ENCODE measurements around the gene BCL11B. TPM values are rescaled to one million over a fixed set of nuclear protein-coding genes. Genes with fewer than 3 reads are reported as not detected.

The BCL11B gene
- total RNA-seq, 1 experiment from 2014 or later = 0.05 TPM

DNA sequence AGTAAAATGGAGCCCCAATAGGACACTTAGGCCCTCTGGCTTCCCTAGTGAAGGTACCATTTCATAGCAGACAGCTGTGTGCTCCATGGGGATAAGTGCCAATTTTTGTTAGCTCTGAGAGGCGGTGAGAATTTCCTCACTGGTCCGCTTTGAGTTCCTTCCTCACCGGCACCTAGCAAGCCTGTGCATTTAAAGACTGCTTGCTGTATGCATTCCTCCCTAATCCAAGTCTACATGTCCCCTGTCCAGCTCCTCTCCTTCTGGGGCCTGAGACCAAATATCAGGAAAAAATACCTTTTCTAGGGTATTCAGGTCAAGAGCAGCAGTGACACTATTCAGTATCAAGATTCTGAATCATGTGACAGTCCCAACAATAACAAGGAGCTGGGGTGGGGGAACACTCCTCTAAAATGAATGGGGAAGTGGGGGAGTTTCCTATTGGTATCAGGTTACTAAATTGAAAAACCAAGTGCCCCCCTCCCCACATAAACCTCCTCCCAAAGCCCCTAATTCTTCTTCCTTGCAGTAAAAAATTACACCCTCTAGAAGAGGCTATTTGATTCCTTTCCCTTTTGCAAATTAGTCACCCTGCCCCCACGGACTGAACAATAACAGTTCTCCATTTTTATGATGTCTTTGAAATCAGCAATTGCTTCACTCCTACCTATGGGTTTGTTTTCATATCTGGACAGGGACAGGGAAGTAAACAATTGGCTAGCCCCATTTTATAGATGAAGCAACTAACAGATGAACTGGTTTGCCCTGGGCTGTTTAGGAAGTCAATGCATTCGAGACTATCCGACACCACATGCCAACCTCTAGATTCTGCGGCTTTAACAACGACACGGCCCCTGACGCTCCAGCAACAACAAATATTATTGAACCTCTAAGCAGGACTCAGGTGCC, 28.9 kb downstream of the BCL11B start:
- Mint-ChIP-seq H3K4me1 (ENCODE audit: low read depth, unreplicated experiment) (no peaks in the 10 kb centered on the region), H3K4me3 (ENCODE audit: unreplicated experiment) (no peak overlapping the region), H3K36me3 (ENCODE audit: insufficient read depth, unreplicated experiment) (no peaks in the 10 kb centered on the region), H3K27me3 (ENCODE audit: insufficient read depth, unreplicated experiment) (peaks cover 17% of the 10 kb centered on the region), H3K9me3 (ENCODE audit: unreplicated experiment) (no peaks in the 10 kb centered on the region), H3K27ac (ENCODE audit: unreplicated experiment) (no peak overlapping the region)
- TF ChIP-seq, protein P1, sequence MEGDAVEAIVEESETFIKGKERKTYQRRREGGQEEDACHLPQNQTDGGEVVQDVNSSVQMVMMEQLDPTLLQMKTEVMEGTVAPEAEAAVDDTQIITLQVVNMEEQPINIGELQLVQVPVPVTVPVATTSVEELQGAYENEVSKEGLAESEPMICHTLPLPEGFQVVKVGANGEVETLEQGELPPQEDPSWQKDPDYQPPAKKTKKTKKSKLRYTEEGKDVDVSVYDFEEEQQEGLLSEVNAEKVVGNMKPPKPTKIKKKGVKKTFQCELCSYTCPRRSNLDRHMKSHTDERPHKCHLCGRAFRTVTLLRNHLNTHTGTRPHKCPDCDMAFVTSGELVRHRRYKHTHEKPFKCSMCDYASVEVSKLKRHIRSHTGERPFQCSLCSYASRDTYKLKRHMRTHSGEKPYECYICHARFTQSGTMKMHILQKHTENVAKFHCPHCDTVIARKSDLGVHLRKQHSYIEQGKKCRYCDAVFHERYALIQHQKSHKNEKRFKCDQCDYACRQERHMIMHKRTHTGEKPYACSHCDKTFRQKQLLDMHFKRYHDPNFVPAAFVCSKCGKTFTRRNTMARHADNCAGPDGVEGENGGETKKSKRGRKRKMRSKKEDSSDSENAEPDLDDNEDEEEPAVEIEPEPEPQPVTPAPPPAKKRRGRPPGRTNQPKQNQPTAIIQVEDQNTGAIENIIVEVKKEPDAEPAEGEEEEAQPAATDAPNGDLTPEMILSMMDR (IDR thresholded peaks at IDR 0.05; ENCODE audit: insufficient read depth in 1 of 2, low read depth in 1 of 2, low read length in 1 of 2, severe bottlenecking in 1 of 2, unreplicated experiment in 1 of 2) = no peak
- H3K27me3 ChIP-seq (replicated peaks; ENCODE audit: control insufficient read depth, insufficient read depth, low read length) = no peaks in the 10 kb centered on the region
- no peaks in the 10 kb centered on the region for H3K36me3 ChIP-seq (ENCODE audit: control insufficient read depth, insufficient read depth, low read length)
- no peaks in the 10 kb centered on the region for H3K4me1 ChIP-seq
- BruUV-seq (replicated peaks) = no TSS peak
- intact Hi-C loops (cut with micrococcal nuclease; ENCODE audit: unreplicated experiment) = no loop called here
- H3K4me3 ChIP-seq (ENCODE audit: low read depth, low read length) = no peak overlapping the region
- H3K9me3 ChIP-seq = no peaks in the 10 kb centered on the region
- ChIA-PET POLR2A (no interaction called here), CTCF (no interaction called here)
- DNase-seq = no peak

GRCh38 chr14:99242238-99242637, 29.8 kb downstream of the BCL11B start:
- Mint-ChIP-seq H3K36me3 (ENCODE audit: insufficient read depth, unreplicated experiment) (no peaks in the 10 kb centered on the region), H3K27me3 (ENCODE audit: insufficient read depth, unreplicated experiment) (peaks cover 16% of the 10 kb centered on the region), H3K4me3 (ENCODE audit: unreplicated experiment) (no peak overlapping the region), H3K27ac (ENCODE audit: unreplicated experiment) (no peak overlapping the region), H3K4me1 (ENCODE audit: low read depth, unreplicated experiment) (no peaks in the 10 kb centered on the region), H3K9me3 (ENCODE audit: unreplicated experiment) (no peaks in the 10 kb centered on the region)
- no TSS peak for BruUV-seq (replicated peaks)
- no peaks in the 10 kb centered on the region for H3K4me1 ChIP-seq
- H3K4me3 ChIP-seq (ENCODE audit: low read depth, low read length) = no peak overlapping the region
- no peak for DNase-seq
- TF ChIP-seq, protein P1 (IDR thresholded peaks at IDR 0.05; ENCODE audit: insufficient read depth in 1 of 2, low read depth in 1 of 2, low read length in 1 of 2, severe bottlenecking in 1 of 2, unreplicated experiment in 1 of 2) = no peak
- H3K9me3 ChIP-seq = no peaks in the 10 kb centered on the region
- no peaks in the 10 kb centered on the region for H3K36me3 ChIP-seq (ENCODE audit: control insufficient read depth, insufficient read depth, low read length)
- ChIA-PET POLR2A (no interaction called here), CTCF (no interaction called here)
- intact Hi-C loops (cut with micrococcal nuclease; ENCODE audit: unreplicated experiment) = no loop called here
- no peaks in the 10 kb centered on the region for H3K27me3 ChIP-seq (replicated peaks; ENCODE audit: control insufficient read depth, insufficient read depth, low read length)

- POLR2A ChIA-PET = no interaction called here
- CTCF ChIA-PET = no interaction called here
- H3K36me3 Mint-ChIP-seq (ENCODE audit: insufficient read depth, unreplicated experiment) = no peaks in the 10 kb centered on the region
- no peak for DNase-seq
- no peaks in the 10 kb centered on the region for H3K4me1 Mint-ChIP-seq (ENCODE audit: low read depth, unreplicated experiment)
- no peak overlapping the region for H3K4me3 Mint-ChIP-seq (ENCODE audit: unreplicated experiment)
- H3K27me3 ChIP-seq (replicated peaks; ENCODE audit: control insufficient read depth, insufficient read depth, low read length) = no peaks in the 10 kb centered on the region
- TF ChIP-seq, protein P1 (IDR thresholded peaks at IDR 0.05; ENCODE audit: insufficient read depth in 1 of 2, low read depth in 1 of 2, low read length in 1 of 2, severe bottlenecking in 1 of 2, unreplicated experiment in 1 of 2) = no peak
- no peaks in the 10 kb centered on the region for H3K9me3 ChIP-seq
- BruUV-seq (replicated peaks) = no TSS peak
- intact Hi-C loops (cut with micrococcal nuclease; ENCODE audit: unreplicated experiment) = no loop called here
- H3K9me3 Mint-ChIP-seq (ENCODE audit: unreplicated experiment) = no peaks in the 10 kb centered on the region
- no peak overlapping the region for H3K27ac Mint-ChIP-seq (ENCODE audit: unreplicated experiment)
- H3K36me3 ChIP-seq (ENCODE audit: control insufficient read depth, insufficient read depth, low read length) = no peaks in the 10 kb centered on the region
- no peak overlapping the region for H3K4me3 ChIP-seq (ENCODE audit: low read depth, low read length)
- H3K4me1 ChIP-seq = no peaks in the 10 kb centered on the region
- H3K27me3 Mint-ChIP-seq (ENCODE audit: insufficient read depth, unreplicated experiment) = peaks cover 16% of the 10 kb centered on the region
Observed at GRCh38 chr14:99241325-99242010, 30.5 kb downstream of the BCL11B start.
